GM12878 (cell line): ENCODE measurements around the gene NCF4. TPM values are rescaled to one million over a fixed set of nuclear protein-coding genes. Genes with fewer than 3 reads are reported as not detected.
A peak's percentile ranks its signal among the peaks of the same experiment; 100 is the strongest.

Experiments
- ATAC-seq: fragments of 200-7000 bp; cut with Tn5 transposase; 3 replicates; pipeline ENCODE4 v1.9.1; 2020; ENCODE audit warnings: mild to moderate bottlenecking, moderate library complexity
- BruUV-seq: library from RNA; stranded (reverse); fragments of 400-500 nt; replicated peaks from 2 replicates; lab custom pipeline; 2021; lab: Mats Ljungman, UMichigan
- CTCF ChIA-PET: fragments of 300-600 bp; sonication (Branson Sonifier 250); formaldehyde crosslinking; extraction: SDS; loops from one replicate; lab custom pipeline; 2021; ENCODE audit warnings: inconsistent platforms; lab: Yijun Ruan, JAX
- POLR2A ChIA-PET: fragments of 350-600 bp; formaldehyde crosslinking; extraction: SDS; loops from one replicate; lab custom pipeline; 2021; ENCODE audit warnings: inconsistent platforms; lab: Charles Lee
- RAD21 ChIA-PET: fragments of 300-600 bp; sonication (Branson Sonifier 250); formaldehyde crosslinking; loops from one replicate; lab custom pipeline; 2023; ENCODE audit warnings: antibody characterized with exemption; ENCODE audit not compliant: unreplicated experiment; lab: Charles Lee
- SMC1A ChIA-PET: fragments of 300-600 bp; sonication (Branson Sonifier 250); formaldehyde crosslinking; loops from one replicate; lab custom pipeline; 2023; ENCODE audit not compliant: unreplicated experiment, uncharacterized antibody; lab: Charles Lee
- DNase-seq: peaks from one replicate; pipeline ENCODE4 v3.0.0-alpha.2; 2011; ENCODE audit warnings: low read depth, low spot score
- FAIRE-seq: peaks from 3 replicates; lab custom pipeline; 2011; peaks lifted over from hg19 to GRCh38; lab: Jason Lieb, UNC
- H2AFZ ChIP-seq: 2 replicates; pipeline ENCODE4 v1.6.0; 2011; ENCODE audit warnings: low read depth, low read length, control low read depth; ENCODE audit not compliant: control insufficient read depth
- H3K27ac ChIP-seq: 2 replicates; pipeline ENCODE4 v1.5.1; 2011; ENCODE audit warnings: control low read depth; ENCODE audit not compliant: control insufficient read depth, insufficient read depth
- H3K27me3 ChIP-seq, 2 experiments: replicated peaks in 1 of 2; 2 replicates each; pipeline versions ENCODE4 v1.6.0 to v1.6.1; 2011; ENCODE audit warnings: low read length in 1 of 2; ENCODE audit not compliant: control insufficient read depth in 2 of 2, insufficient read depth in 2 of 2
- H3K36me3 ChIP-seq, 2 experiments: 2 replicates each; pipeline ENCODE4 v1.5.1; 2011; ENCODE audit warnings: low read length in 1 of 2; ENCODE audit not compliant: control insufficient read depth in 2 of 2, insufficient read depth in 2 of 2
- H3K4me1 ChIP-seq: 2 replicates; pipeline ENCODE4 v1.6.1; 2011; ENCODE audit warnings: mild to moderate bottlenecking, low read length, moderate library complexity, mixed read lengths; ENCODE audit not compliant: control insufficient read depth, insufficient read depth
- H3K4me2 ChIP-seq: 2 replicates; pipeline ENCODE4 v1.6.0; 2011; ENCODE audit warnings: control low read depth; ENCODE audit not compliant: control insufficient read depth, insufficient read depth
- H3K4me3 ChIP-seq: fragments of 200-600 bp; sonication (generic); 2 replicates; pipeline ENCODE4 v1.5.1; 2016
- H3K79me2 ChIP-seq: 2 replicates; pipeline ENCODE4 v1.6.0; 2011; ENCODE audit warnings: low read length; ENCODE audit not compliant: control insufficient read depth, insufficient read depth
- H3K9ac ChIP-seq: 2 replicates; pipeline ENCODE4 v1.8.0; 2011; ENCODE audit warnings: low read length, control low read depth, mixed read lengths; ENCODE audit not compliant: control insufficient read depth, insufficient read depth
- H3K9me3 ChIP-seq: replicated peaks from 3 replicates; pipeline ENCODE4 v1.5.1; 2011; ENCODE audit warnings: mild to moderate bottlenecking, low read length; ENCODE audit not compliant: control insufficient read depth, insufficient read depth
- H4K20me1 ChIP-seq: 2 replicates; pipeline ENCODE4 v1.6.0; 2011; ENCODE audit not compliant: control insufficient read depth, insufficient read depth
- BACH1 ChIP-seq: fragments of 450-650 bp; IDR thresholded peaks from 2 replicates; pipeline ENCODE4 v1.6.1; 2017; ENCODE audit warnings: mild to moderate bottlenecking, borderline replicate concordance
- CREM ChIP-seq: IDR thresholded peaks from 2 replicates; pipeline ENCODE4 v1.6.1; 2014; ENCODE audit warnings: antibody characterized with exemption, low read depth
- EED ChIP-seq: sonication (generic); IDR thresholded peaks from 2 replicates; pipeline ENCODE4 v1.6.1; 2016; ENCODE audit warnings: antibody characterized with exemption, low read depth
- FOXM1 ChIP-seq: IDR thresholded peaks from 2 replicates; pipeline ENCODE4 v1.6.1; 2012; ENCODE audit warnings: low read depth, mild to moderate bottlenecking, inconsistent platforms, low read length, moderate library complexity
- GATAD2B ChIP-seq: fragments of 450-650 bp; conservative IDR thresholded peaks from 2 replicates; pipeline ENCODE4 v1.6.1; 2017; ENCODE audit warnings: low read depth, mild to moderate bottlenecking, moderate library complexity
- IRF4 ChIP-seq: IDR thresholded peaks from 2 replicates; pipeline ENCODE4 v1.6.1; 2011; ENCODE audit warnings: low read depth, low read length
- LARP7 ChIP-seq: fragments of 450-650 bp; IDR thresholded peaks from 2 replicates; pipeline ENCODE4 v1.6.1; 2017; ENCODE audit warnings: mild to moderate bottlenecking
- MEF2B ChIP-seq: fragments of 450-650 bp; IDR thresholded peaks from 2 replicates; pipeline ENCODE4 v1.6.1; 2018; ENCODE audit warnings: mild to moderate bottlenecking, moderate library complexity; ENCODE audit not compliant: partially characterized antibody, poor library complexity, severe bottlenecking
- MXI1 ChIP-seq: fragments of 150-350 bp; IDR thresholded peaks from 2 replicates; pipeline ENCODE4 v1.6.1; 2011; ENCODE audit warnings: low read depth, mild to moderate bottlenecking, inconsistent platforms, low read length, improper control_type of control experiment
- NFYB ChIP-seq: IDR thresholded peaks from 2 replicates; pipeline ENCODE4 v1.6.1; 2011; ENCODE audit warnings: low read depth, mild to moderate bottlenecking, low read length, improper control_type of control experiment, moderate library complexity; ENCODE audit not compliant: insufficient read depth
- NR2F1 ChIP-seq: fragments of 450-650 bp; conservative IDR thresholded peaks from 2 replicates; pipeline ENCODE4 v1.6.1; 2017; ENCODE audit warnings: mild to moderate bottlenecking
- POLR2AphosphoS5 ChIP-seq: IDR thresholded peaks from 2 replicates; pipeline ENCODE4 v1.6.1; 2011; ENCODE audit warnings: mild to moderate bottlenecking, low read length, inconsistent platforms
- WRNIP1 ChIP-seq: IDR thresholded peaks from 2 replicates; pipeline ENCODE4 v1.6.1; 2011; ENCODE audit warnings: low read depth, low read length, improper control_type of control experiment, borderline replicate concordance
- ZNF274 ChIP-seq: IDR thresholded peaks from one replicate; pipeline ENCODE4 v1.8.0; 2011; ENCODE audit not compliant: insufficient read length, insufficient read depth
- WGBS: methylation state at CpG from one replicate; pipeline ENCODE4 v1.1.6; 2016; ENCODE audit warnings: low lambda C conversion rate; ENCODE audit not compliant: insufficient replicate concordance, insufficient coverage; ENCODE audit errors: missing lambda C conversion rate; 5-methylcytosine and 5-hydroxymethylcytosine counted together
- in situ Hi-C: fragments of 300-500 bp; cut with MboI; formaldehyde crosslinking; loops from 9 replicates; pipeline ENCODE4 v1.14.3; 2018; ENCODE audit warnings: mixed read lengths
- intact Hi-C: fragments of 100-400 bp; cut with micrococcal nuclease; formaldehyde crosslinking; loops from one replicate; pipeline ENCODE4 v1.14.2; 2022; ENCODE audit not compliant: unreplicated experiment
- polyA plus RNA-seq, 11 experiments: library from polyadenylated mRNA; depleted of rRNA in 4 of 11; unstranded in 6 of 11; stranded (reverse) in 5 of 11; fragments of >200 nt; fragmentation: Nextera tagmentation in 4 of 11; fragmentation: Illumina TruSeq in 1 of 11; extraction: Ambion mirVana in 4 of 11; extraction: Trizol in 1 of 11; gene quantifications; 1 replicate in 1 of 11; 2 replicates in 10 of 11; pipeline versions ENCODE4 v1.2.1 to v1.2.3, GENCODE V29; 2011 to 2016; ENCODE audit warnings: inconsistent platforms in 2 of 11, missing spikeins in 2 of 11, low read depth in 1 of 11
- total RNA-seq, 4 experiments: library from RNA; depleted of rRNA in 3 of 4; stranded (reverse); fragments of >200 nt in 3 of 4; fragmentation: Illumina TruSeq in 1 of 4; extraction: Trizol in 1 of 4; gene quantifications; 2 replicates each; pipeline versions ENCODE4 v1.2.1 to v1.2.3, GENCODE V29; 2013 to 2021
- TF ChIP-seq, protein P1 (sequence below): IDR thresholded peaks from 2 replicates; pipeline ENCODE4 v1.6.1; 2012; ENCODE audit warnings: improper control_type of control experiment, low read depth, low read length; ENCODE audit not compliant: insufficient replicate concordance
- TF ChIP-seq, protein P2 (sequence below): fragments of 450-650 bp; IDR thresholded peaks from 2 replicates; pipeline ENCODE4 v1.6.1; 2017; ENCODE audit warnings: low read depth, mild to moderate bottlenecking, moderate library complexity

NCF4 gene
- total and polyA plus RNA-seq, 10 of the 15 experiments (the other 5 are each of a cell fraction or from before 2014, with no cell fraction given) = 22.9 to 136 (median 72.5) TPM

DNA sequence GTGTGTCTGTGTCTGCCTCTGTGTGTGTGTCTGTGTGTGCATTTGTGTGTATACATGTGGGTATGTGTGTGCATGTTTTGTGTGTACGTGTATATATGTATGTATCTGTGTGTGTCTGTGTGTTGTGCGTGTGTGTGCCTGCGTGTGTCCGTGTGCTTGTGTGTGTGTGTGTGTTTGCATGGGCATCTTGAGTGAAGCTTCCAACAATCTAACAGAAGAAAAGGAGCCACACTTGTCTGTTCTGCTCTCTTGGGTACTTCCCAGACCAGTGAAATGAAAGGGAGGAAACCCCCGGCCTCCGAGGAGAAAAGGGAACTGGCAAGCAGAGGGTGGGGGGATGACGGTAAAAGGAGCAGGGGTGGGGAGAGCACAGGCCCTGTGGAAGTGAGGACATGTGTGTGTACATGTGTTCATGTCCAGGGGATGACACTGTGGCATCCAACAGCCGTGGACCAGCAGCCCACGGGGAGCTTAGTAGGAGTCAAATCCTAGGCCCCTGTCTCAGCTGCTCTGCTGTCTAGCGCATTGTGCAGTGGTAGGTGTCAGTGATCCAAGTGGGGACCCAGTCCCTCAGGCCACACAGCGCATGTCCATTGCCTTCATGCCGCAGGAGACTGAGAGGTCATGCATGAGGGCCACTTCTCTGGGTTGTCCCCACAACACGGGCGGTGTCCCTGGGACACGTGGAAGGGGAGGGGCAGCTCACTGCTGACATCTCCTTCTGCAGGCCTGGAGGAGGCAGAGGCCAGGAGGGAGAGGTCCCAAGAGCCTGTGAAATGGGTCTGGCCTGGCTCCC is 60.7 kb downstream of the NCF4 start:
- ChIA-PET POLR2A (interaction anchor here (0.8 to 5.2 kb wide), 5 partner anchors 19 to 61 kb away, joined by 3 to 33 read pairs (median 4); partner anchors contain the start of gene NCF4), RAD21 (interaction anchor here (0.7 to 4.3 kb wide), 4 partner anchors 20 to 61 kb away, joined by 3 to 27 read pairs (median 6); partner anchors contain the start of gene NCF4), CTCF (interaction anchor here (0.8 to 6.4 kb wide), 5 partner anchors 20 to 62 kb away, joined by 3 to 73 read pairs (median 4); partner anchors contain the start of gene NCF4), SMC1A (interaction anchor here (0.8 to 3.4 kb wide), 6 partner anchors 12 to 66 kb away, joined by 3 to 19 read pairs (median 6); partner anchors contain the start of gene NCF4)
- Histone ChIP-seq H3K36me3 (peaks cover 6 to 11% of the 10 kb centered on the region in 2 experiments; a peak in 3 of 4 replicates), H2AFZ (peak overlapping the region; percentile 51), H3K79me2 (peaks cover 21% of the 10 kb centered on the region), H3K9me3 (peaks cover 3% of the 10 kb centered on the region; the same call in 2 of the 3 replicates), H3K4me3 (0 out of 2 replicates have a peak overlapping the region, but pooled peaks have one; percentile 0), H3K27ac (peak overlapping the region; percentile 76), H3K4me1 (peaks cover 20% of the 10 kb centered on the region), H3K4me2 (peak overlapping the region; percentile 75), H4K20me1 (no peaks in the 10 kb centered on the region), H3K27me3 (no peaks in the 10 kb centered on the region), H3K9ac (peak overlapping the region; percentile 47)
- DNase-seq = peak; percentile 69
- 14% methylated on average over 15 of the region's 15 CpGs for WGBS
- BruUV-seq = no TSS peak
- in situ Hi-C loops (no loop called here), intact Hi-C loops (loop anchor here (1.0 to 2.0 kb wide), 2 partner anchors 21 to 60 kb away; partner anchors contain the start of gene NCF4)
- peak; percentile 92 for ATAC-seq
- no peak for FAIRE-seq
- no peak for TF ChIP-seq ZNF274
- TF ChIP-seq GATAD2B = 0 out of 2 replicates have a peak, but pooled peaks have one; percentile 46
- TF ChIP-seq NFYB = no peak
- TF ChIP-seq, protein P1, sequence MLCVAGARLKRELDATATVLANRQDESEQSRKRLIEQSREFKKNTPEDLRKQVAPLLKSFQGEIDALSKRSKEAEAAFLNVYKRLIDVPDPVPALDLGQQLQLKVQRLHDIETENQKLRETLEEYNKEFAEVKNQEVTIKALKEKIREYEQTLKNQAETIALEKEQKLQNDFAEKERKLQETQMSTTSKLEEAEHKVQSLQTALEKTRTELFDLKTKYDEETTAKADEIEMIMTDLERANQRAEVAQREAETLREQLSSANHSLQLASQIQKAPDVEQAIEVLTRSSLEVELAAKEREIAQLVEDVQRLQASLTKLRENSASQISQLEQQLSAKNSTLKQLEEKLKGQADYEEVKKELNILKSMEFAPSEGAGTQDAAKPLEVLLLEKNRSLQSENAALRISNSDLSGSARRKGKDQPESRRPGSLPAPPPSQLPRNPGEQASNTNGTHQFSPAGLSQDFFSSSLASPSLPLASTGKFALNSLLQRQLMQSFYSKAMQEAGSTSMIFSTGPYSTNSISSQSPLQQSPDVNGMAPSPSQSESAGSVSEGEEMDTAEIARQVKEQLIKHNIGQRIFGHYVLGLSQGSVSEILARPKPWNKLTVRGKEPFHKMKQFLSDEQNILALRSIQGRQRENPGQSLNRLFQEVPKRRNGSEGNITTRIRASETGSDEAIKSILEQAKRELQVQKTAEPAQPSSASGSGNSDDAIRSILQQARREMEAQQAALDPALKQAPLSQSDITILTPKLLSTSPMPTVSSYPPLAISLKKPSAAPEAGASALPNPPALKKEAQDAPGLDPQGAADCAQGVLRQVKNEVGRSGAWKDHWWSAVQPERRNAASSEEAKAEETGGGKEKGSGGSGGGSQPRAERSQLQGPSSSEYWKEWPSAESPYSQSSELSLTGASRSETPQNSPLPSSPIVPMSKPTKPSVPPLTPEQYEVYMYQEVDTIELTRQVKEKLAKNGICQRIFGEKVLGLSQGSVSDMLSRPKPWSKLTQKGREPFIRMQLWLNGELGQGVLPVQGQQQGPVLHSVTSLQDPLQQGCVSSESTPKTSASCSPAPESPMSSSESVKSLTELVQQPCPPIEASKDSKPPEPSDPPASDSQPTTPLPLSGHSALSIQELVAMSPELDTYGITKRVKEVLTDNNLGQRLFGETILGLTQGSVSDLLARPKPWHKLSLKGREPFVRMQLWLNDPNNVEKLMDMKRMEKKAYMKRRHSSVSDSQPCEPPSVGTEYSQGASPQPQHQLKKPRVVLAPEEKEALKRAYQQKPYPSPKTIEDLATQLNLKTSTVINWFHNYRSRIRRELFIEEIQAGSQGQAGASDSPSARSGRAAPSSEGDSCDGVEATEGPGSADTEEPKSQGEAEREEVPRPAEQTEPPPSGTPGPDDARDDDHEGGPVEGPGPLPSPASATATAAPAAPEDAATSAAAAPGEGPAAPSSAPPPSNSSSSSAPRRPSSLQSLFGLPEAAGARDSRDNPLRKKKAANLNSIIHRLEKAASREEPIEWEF = no peak
- peak; percentile 67 for TF ChIP-seq POLR2AphosphoS5
- TF ChIP-seq, protein P2, sequence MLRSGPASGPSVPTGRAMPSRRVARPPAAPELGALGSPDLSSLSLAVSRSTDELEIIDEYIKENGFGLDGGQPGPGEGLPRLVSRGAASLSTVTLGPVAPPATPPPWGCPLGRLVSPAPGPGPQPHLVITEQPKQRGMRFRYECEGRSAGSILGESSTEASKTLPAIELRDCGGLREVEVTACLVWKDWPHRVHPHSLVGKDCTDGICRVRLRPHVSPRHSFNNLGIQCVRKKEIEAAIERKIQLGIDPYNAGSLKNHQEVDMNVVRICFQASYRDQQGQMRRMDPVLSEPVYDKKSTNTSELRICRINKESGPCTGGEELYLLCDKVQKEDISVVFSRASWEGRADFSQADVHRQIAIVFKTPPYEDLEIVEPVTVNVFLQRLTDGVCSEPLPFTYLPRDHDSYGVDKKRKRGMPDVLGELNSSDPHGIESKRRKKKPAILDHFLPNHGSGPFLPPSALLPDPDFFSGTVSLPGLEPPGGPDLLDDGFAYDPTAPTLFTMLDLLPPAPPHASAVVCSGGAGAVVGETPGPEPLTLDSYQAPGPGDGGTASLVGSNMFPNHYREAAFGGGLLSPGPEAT = peak; percentile 98
- 0 out of 2 replicates have a peak, but pooled peaks have one; percentile 24 for TF ChIP-seq NR2F1
- TF ChIP-seq CREM = peak; percentile 45; the same call in 1 of the 2 replicates
- 0 out of 2 replicates have a peak, but pooled peaks have one; percentile 43 for TF ChIP-seq FOXM1
- peak; percentile 53; the same call in 1 of the 2 replicates for TF ChIP-seq LARP7
- TF ChIP-seq EED = peak; percentile 76
- peak; percentile 69 for TF ChIP-seq MEF2B
- TF ChIP-seq MXI1 = 0 out of 2 replicates have a peak, but pooled peaks have one; percentile 36
- peak; percentile 63 for TF ChIP-seq IRF4
- no peak for TF ChIP-seq BACH1
- 0 out of 2 replicates have a peak, but pooled peaks have one; percentile 2 for TF ChIP-seq WRNIP1
